HFF-Myc (cell line): ENCODE data around the gene ARCN1.
A peak's percentile ranks its signal among the peaks of the same experiment; 100 is the strongest.

ENCODE experiments used
- DNase-seq: peaks from one replicate; pipeline ENCODE4 v3.0.0-alpha.2; 2011; ENCODE audit warnings: low read depth; ENCODE audit errors: extremely low read depth
- H3K4me3 ChIP-seq: replicated peaks from 2 replicates; pipeline ENCODE4 v1.5.1; 2011; ENCODE audit warnings: low read depth, mild to moderate bottlenecking, control low read depth, low read length
- CTCF ChIP-seq: IDR thresholded peaks from 2 replicates; pipeline ENCODE4 v1.5.1; 2012; ENCODE audit warnings: mild to moderate bottlenecking, low read depth, low read length, control low read depth; ENCODE audit errors: missing control alignments

Gene ARCN1

GRCh38 chr11:118618991-118619375 lies 46.8 kb downstream of the ARCN1 start:
- peak; percentile 70 for DNase-seq
- no peak for TF ChIP-seq CTCF
- H3K4me3 ChIP-seq: peak overlapping the region; percentile 12

- TF ChIP-seq CTCF: no peak
- peak; percentile 96 for DNase-seq
- H3K4me3 ChIP-seq: peak overlapping the region; percentile 12
Measured at GRCh38 chr11:118619444-118620197, 47.4 kb downstream of the ARCN1 start.

- DNase-seq: no peak
- TF ChIP-seq CTCF: no peak
- peak overlapping the region; percentile 47 for H3K4me3 ChIP-seq
Measured at GRCh38 chr11:118620529-118621070, 48.4 kb downstream of the ARCN1 start.

- DNase-seq: peak; percentile 75
- TF ChIP-seq CTCF: no peak
- peak overlapping the region; percentile 47 for H3K4me3 ChIP-seq
Measured at GRCh38 chr11:118621071-118621783, 49.0 kb downstream of the ARCN1 start.

DNA sequence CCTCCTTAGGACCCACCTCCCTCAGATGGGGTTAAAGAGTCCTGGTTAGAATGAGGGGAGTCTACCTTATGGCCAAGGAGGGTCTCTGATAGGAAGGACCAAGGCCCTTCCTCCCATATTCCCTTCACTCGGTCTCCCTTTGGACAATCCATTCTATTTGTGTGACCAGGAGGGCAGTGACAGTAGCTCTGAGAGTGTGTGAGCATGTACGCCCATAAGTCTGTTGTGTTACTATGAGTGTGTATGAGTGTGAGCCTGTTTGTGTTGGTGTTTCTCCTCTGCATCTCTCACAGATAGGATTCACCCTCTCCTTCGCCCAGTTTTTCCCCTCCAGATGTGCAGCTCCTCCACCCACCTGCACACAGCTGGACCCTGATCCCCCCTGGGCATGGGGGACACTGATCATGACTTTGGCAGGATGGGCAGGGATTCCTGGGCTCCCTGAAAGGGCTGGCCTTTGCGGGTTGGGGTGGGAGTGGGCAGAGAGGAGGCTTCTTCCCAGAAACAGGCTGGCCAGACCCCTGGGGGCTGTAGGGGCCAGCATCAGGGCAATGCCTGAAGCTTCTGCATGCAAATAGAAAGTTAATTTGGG lies 49.7 kb downstream of the ARCN1 start:
- no peak for DNase-seq
- H3K4me3 ChIP-seq: peak overlapping the region; percentile 47
- no peak for TF ChIP-seq CTCF

GRCh38 chr11:118622376-118623268 lies 50.4 kb downstream of the ARCN1 start:
- TF ChIP-seq CTCF: no peak
- peak overlapping the region; percentile 47 for H3K4me3 ChIP-seq
- no peak for DNase-seq
